Panc1 (cell line): ENCODE results near the gene CA10. TPM values are rescaled to one million over a fixed set of nuclear protein-coding genes. Genes with fewer than 3 reads are reported as not detected.

Experiments
- ATAC-seq: fragments of 200-7000 bp; cut with Tn5 transposase; 2 replicates; pipeline ENCODE4 v1.9.1; 2020; ENCODE audit warnings: mild to moderate bottlenecking, moderate library complexity
- BruUV-seq: library from RNA; stranded (reverse); fragments of 400-500 nt; replicated peaks from 2 replicates; lab custom pipeline; 2021; lab: Mats Ljungman, UMichigan
- CTCF ChIA-PET: fragments of 300-600 bp; sonication (Branson Sonifier 250); formaldehyde crosslinking; loops from one replicate; lab custom pipeline; 2022; ENCODE audit warnings: antibody characterized with exemption; lab: Charles Lee
- POLR2A ChIA-PET: fragments of 300-600 bp; sonication (Branson Sonifier 250); formaldehyde crosslinking; loops from one replicate; lab custom pipeline; 2022; ENCODE audit warnings: antibody characterized with exemption; lab: Charles Lee
- DNase-seq: peaks from one replicate; pipeline ENCODE4 v3.0.0-alpha.2; 2010; ENCODE audit warnings: low read depth, low spot score
- H3K27ac ChIP-seq: 2 replicates; pipeline ENCODE4 v1.5.1; 2011; ENCODE audit warnings: mild to moderate bottlenecking, low read length, inconsistent platforms
- H3K27me3 ChIP-seq: fragments of 200-500 bp; sonication (Bioruptor generic); 2 replicates; pipeline ENCODE4 v1.6.0; 2014; ENCODE audit warnings: low read length, inconsistent platforms; ENCODE audit not compliant: control insufficient read depth, insufficient read depth
- H3K36me3 ChIP-seq: fragments of 200-500 bp; sonication (Bioruptor generic); 2 replicates; pipeline ENCODE4 v1.5.1; 2014; ENCODE audit warnings: inconsistent platforms, mild to moderate bottlenecking, low read length, moderate library complexity; ENCODE audit not compliant: control insufficient read depth, insufficient read depth
- H3K4me1 ChIP-seq: 2 replicates; pipeline ENCODE4 v1.5.1; 2011; ENCODE audit warnings: inconsistent platforms, mild to moderate bottlenecking, low read length, moderate library complexity; ENCODE audit not compliant: control insufficient read depth, insufficient read depth
- H3K4me3 ChIP-seq, 2 experiments: 2 replicates each; pipeline ENCODE4 v1.5.1; 2011 to 2012; ENCODE audit warnings: low read depth in 2 of 2, low read length in 2 of 2, mild to moderate bottlenecking in 2 of 2, inconsistent platforms in 1 of 2, moderate library complexity in 1 of 2
- H3K9me3 ChIP-seq: fragments of 200-500 bp; sonication (Bioruptor generic); 2 replicates; pipeline ENCODE4 v1.5.1; 2014; ENCODE audit warnings: low read depth, mild to moderate bottlenecking, inconsistent platforms, low read length, moderate library complexity; ENCODE audit not compliant: control insufficient read depth, insufficient read depth
- POLR2AphosphoS5 ChIP-seq: IDR thresholded peaks from 2 replicates; pipeline ENCODE4 v1.6.1; 2012; ENCODE audit warnings: mild to moderate bottlenecking, low read depth, low read length, moderate library complexity
- SIN3A ChIP-seq: IDR thresholded peaks from 2 replicates; pipeline ENCODE4 v1.6.1; 2012; ENCODE audit warnings: low read depth, mild to moderate bottlenecking, low read length, moderate library complexity, borderline replicate concordance; ENCODE audit not compliant: insufficient read depth
- TCF7L2 ChIP-seq: IDR thresholded peaks from 2 replicates; pipeline ENCODE4 v1.6.1; 2011; ENCODE audit warnings: mild to moderate bottlenecking, low read depth, low read length, inconsistent platforms
- in situ Hi-C: cut with HindIII; loops from 2 replicates; pipeline ENCODE4 v1.10.0; 2016; ENCODE audit warnings: low sequenced_read_pairs, low pct_unique_long_range_greater_than_20kb
- intact Hi-C: fragments of 100-400 bp; cut with micrococcal nuclease; formaldehyde crosslinking; loops from one replicate; pipeline ENCODE4 v1.10.0; 2022; ENCODE audit not compliant: unreplicated experiment
- total RNA-seq: library from RNA; stranded (reverse); gene quantifications from one replicate; pipeline ENCODE4 v1.2.1, GENCODE V29; 2021; ENCODE audit not compliant: unreplicated experiment
- TF ChIP-seq, protein P1 (sequence below): fragments of 450-650 bp; IDR thresholded peaks from 2 replicates; pipeline ENCODE4 v1.5.1; 2017; ENCODE audit warnings: mild to moderate bottlenecking
- TF ChIP-seq, protein P2 (sequence below), 2 experiments: IDR thresholded peaks; 2 replicates each; pipeline ENCODE4 v1.6.1; 2011 to 2012; ENCODE audit warnings: low read depth in 2 of 2, control low read depth in 1 of 2, low read length in 1 of 2, mild to moderate bottlenecking in 1 of 2, moderate library complexity in 1 of 2; ENCODE audit not compliant: insufficient read depth in 1 of 2

CA10 gene
- total RNA-seq, 1 experiment from 2014 or later: not detected

DNA sequence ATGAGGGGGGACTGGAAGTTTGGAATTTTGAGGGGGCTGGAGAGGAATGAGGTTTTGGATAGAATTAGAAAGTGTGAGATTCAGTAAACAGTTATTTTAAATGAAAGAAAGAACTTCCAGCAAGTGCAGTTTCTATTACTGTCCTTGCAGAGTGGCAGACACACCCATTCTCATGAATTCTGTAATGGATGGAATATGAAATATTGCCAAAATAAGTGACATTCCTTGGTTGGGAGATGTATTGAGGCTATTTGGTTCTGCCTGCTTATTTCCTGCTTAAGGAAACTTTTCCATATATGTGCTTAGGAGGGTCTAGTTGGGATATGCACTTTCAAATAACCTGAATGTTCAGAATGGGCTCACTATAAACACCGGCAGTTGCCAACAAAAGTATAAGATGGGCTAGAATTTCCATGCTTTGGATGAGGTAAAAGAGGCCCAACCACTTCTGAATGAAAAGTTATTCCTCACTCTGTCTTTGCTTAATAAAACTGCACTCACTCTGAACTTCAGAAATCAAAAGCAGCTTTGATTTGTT is 434.4 kb downstream of the CA10 start:
- ChIA-PET POLR2A (no interaction called here), CTCF (no interaction called here)
- H3K4me3 ChIP-seq: no peak overlapping the region
- H3K9me3 ChIP-seq: no peaks in the 10 kb centered on the region
- no peak overlapping the region for H3K27ac ChIP-seq
- ATAC-seq (no peak), DNase-seq (no peak)
- no peaks in the 10 kb centered on the region for H3K36me3 ChIP-seq
- no peaks in the 10 kb centered on the region for H3K27me3 ChIP-seq
- no TSS peak for BruUV-seq
- intact Hi-C loops: no loop called here
- TF ChIP-seq, protein P1, sequence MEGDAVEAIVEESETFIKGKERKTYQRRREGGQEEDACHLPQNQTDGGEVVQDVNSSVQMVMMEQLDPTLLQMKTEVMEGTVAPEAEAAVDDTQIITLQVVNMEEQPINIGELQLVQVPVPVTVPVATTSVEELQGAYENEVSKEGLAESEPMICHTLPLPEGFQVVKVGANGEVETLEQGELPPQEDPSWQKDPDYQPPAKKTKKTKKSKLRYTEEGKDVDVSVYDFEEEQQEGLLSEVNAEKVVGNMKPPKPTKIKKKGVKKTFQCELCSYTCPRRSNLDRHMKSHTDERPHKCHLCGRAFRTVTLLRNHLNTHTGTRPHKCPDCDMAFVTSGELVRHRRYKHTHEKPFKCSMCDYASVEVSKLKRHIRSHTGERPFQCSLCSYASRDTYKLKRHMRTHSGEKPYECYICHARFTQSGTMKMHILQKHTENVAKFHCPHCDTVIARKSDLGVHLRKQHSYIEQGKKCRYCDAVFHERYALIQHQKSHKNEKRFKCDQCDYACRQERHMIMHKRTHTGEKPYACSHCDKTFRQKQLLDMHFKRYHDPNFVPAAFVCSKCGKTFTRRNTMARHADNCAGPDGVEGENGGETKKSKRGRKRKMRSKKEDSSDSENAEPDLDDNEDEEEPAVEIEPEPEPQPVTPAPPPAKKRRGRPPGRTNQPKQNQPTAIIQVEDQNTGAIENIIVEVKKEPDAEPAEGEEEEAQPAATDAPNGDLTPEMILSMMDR: no peak
- TF ChIP-seq POLR2AphosphoS5: no peak
- TF ChIP-seq, protein P2, sequence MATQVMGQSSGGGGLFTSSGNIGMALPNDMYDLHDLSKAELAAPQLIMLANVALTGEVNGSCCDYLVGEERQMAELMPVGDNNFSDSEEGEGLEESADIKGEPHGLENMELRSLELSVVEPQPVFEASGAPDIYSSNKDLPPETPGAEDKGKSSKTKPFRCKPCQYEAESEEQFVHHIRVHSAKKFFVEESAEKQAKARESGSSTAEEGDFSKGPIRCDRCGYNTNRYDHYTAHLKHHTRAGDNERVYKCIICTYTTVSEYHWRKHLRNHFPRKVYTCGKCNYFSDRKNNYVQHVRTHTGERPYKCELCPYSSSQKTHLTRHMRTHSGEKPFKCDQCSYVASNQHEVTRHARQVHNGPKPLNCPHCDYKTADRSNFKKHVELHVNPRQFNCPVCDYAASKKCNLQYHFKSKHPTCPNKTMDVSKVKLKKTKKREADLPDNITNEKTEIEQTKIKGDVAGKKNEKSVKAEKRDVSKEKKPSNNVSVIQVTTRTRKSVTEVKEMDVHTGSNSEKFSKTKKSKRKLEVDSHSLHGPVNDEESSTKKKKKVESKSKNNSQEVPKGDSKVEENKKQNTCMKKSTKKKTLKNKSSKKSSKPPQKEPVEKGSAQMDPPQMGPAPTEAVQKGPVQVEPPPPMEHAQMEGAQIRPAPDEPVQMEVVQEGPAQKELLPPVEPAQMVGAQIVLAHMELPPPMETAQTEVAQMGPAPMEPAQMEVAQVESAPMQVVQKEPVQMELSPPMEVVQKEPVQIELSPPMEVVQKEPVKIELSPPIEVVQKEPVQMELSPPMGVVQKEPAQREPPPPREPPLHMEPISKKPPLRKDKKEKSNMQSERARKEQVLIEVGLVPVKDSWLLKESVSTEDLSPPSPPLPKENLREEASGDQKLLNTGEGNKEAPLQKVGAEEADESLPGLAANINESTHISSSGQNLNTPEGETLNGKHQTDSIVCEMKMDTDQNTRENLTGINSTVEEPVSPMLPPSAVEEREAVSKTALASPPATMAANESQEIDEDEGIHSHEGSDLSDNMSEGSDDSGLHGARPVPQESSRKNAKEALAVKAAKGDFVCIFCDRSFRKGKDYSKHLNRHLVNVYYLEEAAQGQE (IDR thresholded peaks at IDR 0.05; ENCODE audit: insufficient read depth in 1 of 2, low read depth in 2 of 2, low read length in 1 of 2): no peak
- TF ChIP-seq SIN3A: no peak
- no peak for TF ChIP-seq TCF7L2
- in situ Hi-C loops: no loop called here
- no peaks in the 10 kb centered on the region for H3K4me1 ChIP-seq

- Histone ChIP-seq H3K27ac (no peak overlapping the region), H3K36me3 (no peaks in the 10 kb centered on the region), H3K27me3 (no peaks in the 10 kb centered on the region), H3K9me3 (no peaks in the 10 kb centered on the region), H3K4me1 (no peaks in the 10 kb centered on the region), H3K4me3 (no peak overlapping the region)
- ATAC-seq (no peak), DNase-seq (no peak)
- in situ Hi-C loops (no loop called here), intact Hi-C loops (no loop called here)
- no peak for TF ChIP-seq TCF7L2
- TF ChIP-seq, protein P1: no peak
- TF ChIP-seq, protein P2 (IDR thresholded peaks at IDR 0.05; ENCODE audit: insufficient read depth in 1 of 2, low read depth in 2 of 2, low read length in 1 of 2): no peak
- TF ChIP-seq SIN3A: no peak
- TF ChIP-seq POLR2AphosphoS5: no peak
- BruUV-seq: no TSS peak
- CTCF ChIA-PET: no interaction called here
- POLR2A ChIA-PET: no interaction called here
Measured at GRCh38 chr17:51722994-51723393, 435.5 kb downstream of the CA10 start.
